DND-41 (cell line): ENCODE results near the gene OSBP2.

Experiments
- EZH2 ChIP-seq: IDR thresholded peaks from 3 replicates; pipeline ENCODE4 v1.6.1; 2012; ENCODE audit warnings: borderline replicate concordance, low read depth, mild to moderate bottlenecking, moderate library complexity, low read length, inconsistent platforms; ENCODE audit not compliant: severe bottlenecking
- TF ChIP-seq, protein P1 (sequence below): IDR thresholded peaks from 2 replicates; pipeline ENCODE4 v1.5.1; 2012; ENCODE audit warnings: borderline replicate concordance, low read length, moderate library complexity, mild to moderate bottlenecking; ENCODE audit not compliant: poor library complexity, severe bottlenecking; ENCODE audit errors: extremely low read depth

DNA sequence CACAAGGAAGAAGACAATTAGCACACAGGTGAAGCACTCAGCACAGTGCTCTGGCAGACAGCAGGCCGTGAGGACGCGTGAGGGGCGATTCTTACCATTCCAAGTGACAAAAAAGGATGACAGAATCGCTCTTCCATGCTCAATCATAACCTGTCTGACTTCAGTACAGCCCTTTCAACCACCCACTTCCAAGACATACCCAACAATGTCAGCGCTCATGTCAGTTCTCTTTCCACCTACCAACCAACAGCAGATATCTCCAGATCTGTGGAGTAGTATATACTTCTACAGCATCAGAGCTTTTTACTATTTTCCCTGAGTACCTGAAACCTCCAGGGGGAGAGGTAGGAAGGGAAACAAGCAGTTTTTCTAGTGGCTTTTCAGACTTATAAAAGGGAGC is 233.7 kb downstream of the OSBP2 start:
- TF ChIP-seq, protein P1, sequence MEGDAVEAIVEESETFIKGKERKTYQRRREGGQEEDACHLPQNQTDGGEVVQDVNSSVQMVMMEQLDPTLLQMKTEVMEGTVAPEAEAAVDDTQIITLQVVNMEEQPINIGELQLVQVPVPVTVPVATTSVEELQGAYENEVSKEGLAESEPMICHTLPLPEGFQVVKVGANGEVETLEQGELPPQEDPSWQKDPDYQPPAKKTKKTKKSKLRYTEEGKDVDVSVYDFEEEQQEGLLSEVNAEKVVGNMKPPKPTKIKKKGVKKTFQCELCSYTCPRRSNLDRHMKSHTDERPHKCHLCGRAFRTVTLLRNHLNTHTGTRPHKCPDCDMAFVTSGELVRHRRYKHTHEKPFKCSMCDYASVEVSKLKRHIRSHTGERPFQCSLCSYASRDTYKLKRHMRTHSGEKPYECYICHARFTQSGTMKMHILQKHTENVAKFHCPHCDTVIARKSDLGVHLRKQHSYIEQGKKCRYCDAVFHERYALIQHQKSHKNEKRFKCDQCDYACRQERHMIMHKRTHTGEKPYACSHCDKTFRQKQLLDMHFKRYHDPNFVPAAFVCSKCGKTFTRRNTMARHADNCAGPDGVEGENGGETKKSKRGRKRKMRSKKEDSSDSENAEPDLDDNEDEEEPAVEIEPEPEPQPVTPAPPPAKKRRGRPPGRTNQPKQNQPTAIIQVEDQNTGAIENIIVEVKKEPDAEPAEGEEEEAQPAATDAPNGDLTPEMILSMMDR, result no peak
- TF ChIP-seq EZH2, result no peak
